GM12864 (cell line): ENCODE measurements around the gene NPRL2.

ENCODE experiments used
- DNase-seq: peaks from one replicate; pipeline ENCODE4 v3.0.0-alpha.2; 2011; ENCODE audit warnings: low read depth
- H3K4me3 ChIP-seq: 2 replicates; pipeline ENCODE4 v1.5.1; 2011; ENCODE audit warnings: mild to moderate bottlenecking, low read depth, low read length, control low read depth
- TF ChIP-seq, protein P1 (sequence below): IDR thresholded peaks from 2 replicates; pipeline ENCODE4 v1.5.1; 2011; ENCODE audit warnings: low read depth, mild to moderate bottlenecking, moderate library complexity, low read length, control low read depth, inconsistent platforms; ENCODE audit errors: missing control alignments

NPRL2 gene

DNA sequence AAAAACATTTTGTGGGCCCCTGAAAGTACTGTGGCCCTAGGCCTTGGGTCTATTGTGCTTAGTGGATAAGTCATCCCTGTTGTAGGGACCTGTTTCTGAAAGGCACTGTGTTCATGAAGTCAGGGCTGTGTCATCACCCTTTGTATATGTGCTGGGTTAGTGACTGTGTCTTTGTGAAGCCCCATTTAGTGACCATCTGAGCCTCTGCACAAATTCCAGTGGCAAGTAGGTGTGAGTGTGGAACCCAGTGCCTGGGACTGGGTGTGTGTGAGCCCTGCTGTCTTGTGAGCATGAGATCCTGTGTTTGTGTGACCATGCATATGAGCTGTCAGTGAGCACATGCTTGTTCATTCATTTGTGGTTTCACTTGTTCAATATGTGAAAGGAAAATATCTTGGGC, 46.0 kb downstream of the NPRL2 start:
- TF ChIP-seq, protein P1, sequence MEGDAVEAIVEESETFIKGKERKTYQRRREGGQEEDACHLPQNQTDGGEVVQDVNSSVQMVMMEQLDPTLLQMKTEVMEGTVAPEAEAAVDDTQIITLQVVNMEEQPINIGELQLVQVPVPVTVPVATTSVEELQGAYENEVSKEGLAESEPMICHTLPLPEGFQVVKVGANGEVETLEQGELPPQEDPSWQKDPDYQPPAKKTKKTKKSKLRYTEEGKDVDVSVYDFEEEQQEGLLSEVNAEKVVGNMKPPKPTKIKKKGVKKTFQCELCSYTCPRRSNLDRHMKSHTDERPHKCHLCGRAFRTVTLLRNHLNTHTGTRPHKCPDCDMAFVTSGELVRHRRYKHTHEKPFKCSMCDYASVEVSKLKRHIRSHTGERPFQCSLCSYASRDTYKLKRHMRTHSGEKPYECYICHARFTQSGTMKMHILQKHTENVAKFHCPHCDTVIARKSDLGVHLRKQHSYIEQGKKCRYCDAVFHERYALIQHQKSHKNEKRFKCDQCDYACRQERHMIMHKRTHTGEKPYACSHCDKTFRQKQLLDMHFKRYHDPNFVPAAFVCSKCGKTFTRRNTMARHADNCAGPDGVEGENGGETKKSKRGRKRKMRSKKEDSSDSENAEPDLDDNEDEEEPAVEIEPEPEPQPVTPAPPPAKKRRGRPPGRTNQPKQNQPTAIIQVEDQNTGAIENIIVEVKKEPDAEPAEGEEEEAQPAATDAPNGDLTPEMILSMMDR: no peak

DNA sequence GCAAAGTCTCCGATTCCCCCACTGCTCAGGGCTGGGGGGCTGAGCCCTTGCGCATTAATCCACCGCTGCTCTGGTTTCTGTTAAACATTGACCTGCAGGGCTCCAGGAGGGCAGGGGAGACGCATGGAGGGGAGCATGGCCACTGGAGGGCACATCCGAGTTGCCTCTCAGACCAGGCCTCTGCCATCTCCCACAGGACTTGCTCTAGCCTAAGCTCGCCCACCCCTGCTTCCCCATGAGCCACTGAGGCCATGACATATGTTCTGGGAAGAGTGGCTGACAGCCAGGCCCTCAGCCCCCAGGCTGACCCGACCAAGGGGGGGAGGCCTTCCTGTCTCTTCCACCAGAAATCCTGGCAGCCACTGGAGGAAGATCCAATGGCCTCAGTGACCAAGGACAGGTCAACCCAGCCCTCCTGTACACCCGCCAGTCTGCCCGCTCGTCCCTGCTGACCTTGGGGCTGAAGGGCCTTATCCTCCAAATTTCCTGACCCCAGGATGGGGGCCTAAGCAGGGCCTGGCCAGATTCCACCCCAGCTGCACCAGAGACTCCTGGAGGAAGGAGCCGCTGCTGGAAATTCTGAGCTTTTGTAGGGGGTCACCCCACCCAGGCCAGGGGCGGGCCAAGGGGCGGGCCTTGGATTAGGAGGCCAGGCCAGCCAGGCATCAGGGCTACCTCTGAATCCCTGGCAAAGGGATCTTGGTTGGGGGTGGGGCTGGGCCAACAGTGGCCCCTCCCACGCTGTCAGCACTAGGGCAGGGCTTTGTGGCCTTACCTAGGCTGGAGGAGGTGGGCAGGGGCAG, 47.4 kb downstream of the NPRL2 start, which contains the start of gene HYAL1:
HYAL1 (minus strand) TSS at position 562 of the 803 bp plus-strand sequence. CDS start 618 bp downstream, outside the sequence.
- no peak within 1 kb of the TSS for H3K4me3 ChIP-seq
- no peak for DNase-seq

More for the DNA sequence above, 46.0 kb downstream of the NPRL2 start:
- DNase-seq: no peak
- no peak overlapping the region for H3K4me3 ChIP-seq

DNA sequence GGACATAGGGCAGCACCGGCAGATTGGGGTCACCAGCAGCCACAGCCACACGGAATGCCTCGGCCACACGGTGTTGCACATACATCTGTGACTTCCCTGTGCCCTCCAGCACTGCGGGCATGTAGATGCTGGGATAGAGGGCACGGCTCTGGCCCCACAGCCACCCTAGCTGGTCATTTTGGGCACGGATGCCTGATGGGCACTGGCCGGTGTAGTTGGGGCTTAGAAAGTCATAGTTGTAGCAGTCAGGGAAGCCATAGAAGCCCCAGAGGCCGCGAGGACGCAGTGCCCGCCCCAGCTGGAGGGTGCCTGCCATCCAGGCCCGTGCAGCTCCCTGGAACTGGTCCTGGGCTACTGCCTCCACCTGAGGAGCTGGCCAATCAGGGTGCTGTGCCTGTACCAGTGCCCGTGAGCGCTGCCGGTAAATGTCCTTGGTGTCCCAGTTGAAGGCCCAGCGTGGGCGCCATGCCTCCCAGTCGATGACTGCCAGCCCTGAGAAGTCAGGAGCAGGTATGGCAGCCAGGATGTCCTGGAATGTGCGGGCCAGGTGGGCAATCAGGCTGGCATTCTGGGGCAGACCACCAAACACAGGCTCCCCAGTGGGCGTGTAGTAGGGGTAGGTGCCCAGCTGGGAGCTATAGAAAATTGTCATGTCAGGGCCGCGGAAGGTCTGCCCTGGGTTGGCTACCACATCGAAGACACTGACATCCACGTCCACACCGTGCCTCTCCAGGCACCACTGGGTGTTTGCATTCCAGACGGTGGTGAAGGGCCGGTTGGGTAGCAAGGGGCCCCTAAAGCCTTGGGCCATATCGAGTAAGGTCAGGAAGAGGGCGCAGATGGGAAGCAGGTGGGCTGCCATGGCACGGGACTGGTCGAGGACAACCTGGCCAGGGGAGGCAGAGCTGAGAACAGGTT, 48.2 kb downstream of the NPRL2 start:
- DNase-seq: no peak
- TF ChIP-seq, protein P1: no peak
- H3K4me3 ChIP-seq: no peak overlapping the region

More for the DNA sequence above, 47.4 kb downstream of the NPRL2 start, which contains the start of gene HYAL1:
- TF ChIP-seq, protein P1: no peak

DNA sequence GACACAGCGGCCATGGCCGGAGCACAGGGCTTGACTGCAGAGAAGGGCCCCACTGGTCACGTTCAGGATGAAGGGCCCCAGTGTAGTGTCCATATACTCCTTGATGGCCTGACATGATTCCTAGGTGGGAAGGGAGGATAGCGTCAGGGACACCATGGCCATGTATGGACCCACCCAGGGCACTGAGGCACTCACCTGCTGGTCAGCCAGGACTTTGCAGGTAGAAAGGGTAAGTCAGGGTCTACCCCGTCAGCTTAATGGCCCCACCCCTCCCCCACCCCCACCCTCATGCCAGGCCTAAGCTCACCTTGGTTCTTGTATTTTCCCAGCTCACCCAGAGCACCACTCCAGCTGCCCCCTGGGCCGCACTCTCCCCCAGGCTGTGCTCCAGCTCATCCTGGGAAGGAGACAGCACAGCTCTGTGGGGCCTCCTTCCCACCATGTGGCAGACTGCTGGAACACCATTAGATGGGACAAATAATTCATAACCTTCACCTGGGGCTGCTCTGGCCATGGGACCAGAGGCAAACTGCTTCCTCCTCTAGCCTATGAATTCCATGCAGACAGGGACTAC, 49.8 kb downstream of the NPRL2 start:
- peak overlapping the region; percentile 62 for H3K4me3 ChIP-seq
- DNase-seq: no peak
- TF ChIP-seq, protein P1: no peak

DNA sequence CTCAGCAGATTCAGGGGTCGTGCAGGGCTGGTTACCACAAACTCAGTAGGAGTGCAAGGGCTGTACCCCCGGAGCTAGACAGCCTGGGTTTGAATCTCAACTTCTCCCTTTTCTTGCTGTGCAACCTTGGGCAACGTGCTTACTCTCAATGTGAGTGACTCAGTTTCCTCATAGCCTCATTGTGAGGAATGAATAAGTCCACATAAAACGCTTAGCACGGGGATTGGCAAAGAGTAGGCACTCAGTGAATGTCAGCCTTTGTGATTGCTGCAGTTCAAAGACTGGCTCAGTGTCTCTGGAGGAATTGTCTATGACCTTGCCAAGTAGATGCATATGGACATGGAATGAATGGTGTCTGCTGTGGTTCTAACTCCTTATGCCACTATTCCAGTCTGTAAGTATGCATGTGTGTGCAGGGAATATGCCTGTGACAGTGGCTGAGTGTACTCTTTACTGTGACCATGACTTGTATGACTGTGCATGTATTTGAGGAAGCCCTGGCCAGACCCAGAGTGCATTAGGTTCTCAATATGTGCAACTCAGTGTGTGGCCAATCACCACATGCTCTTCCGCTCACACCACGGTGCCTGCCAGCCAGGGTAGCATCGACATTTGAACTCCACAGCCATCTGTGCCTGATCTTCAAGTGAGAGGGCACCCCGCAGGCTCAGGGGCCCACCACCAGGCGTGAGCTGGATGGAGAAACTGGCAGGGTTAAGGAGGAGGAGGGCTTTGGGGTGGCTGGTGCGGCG, 50.5 kb downstream of the NPRL2 start:
- TF ChIP-seq, protein P1: no peak
- peak overlapping the region; percentile 62 for H3K4me3 ChIP-seq
- DNase-seq: no peak

DNA sequence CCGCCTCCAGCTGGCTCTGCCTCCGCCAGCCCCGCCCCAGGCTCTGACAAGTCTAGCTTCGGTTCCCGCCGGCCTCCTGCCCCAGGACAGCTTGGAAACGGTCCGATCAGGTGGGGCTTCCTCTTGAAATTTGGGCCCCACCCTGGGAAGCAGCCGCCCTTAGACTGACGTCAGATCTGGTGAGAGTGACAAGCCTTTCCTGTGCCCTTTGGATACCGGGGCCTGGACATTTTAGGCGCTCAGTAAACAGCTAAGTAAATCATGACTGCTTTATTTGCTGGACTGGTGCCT, 51.0 kb downstream of the NPRL2 start:
- DNase-seq: no peak
- TF ChIP-seq, protein P1: no peak
- H3K4me3 ChIP-seq: peak overlapping the region; percentile 62
